Activated CD4-positive, CD25-positive, alpha-beta regulatory T cell treated with anti-CD3 and anti-CD28 coated beads, Interleukin-2, amount 50 U/mL, for 72 hours (primary cell): ENCODE data around the gene ADAT1.
"Not testable (repeated sequence)": the region's sequence is repeated elsewhere in the genome, so short reads cannot be mapped to it uniquely, and the experiment has no call there.

Experiments used
- DNase-seq: peaks from one replicate; pipeline ENCODE4 v3.0.0; 2021

ADAT1 gene

DNA sequence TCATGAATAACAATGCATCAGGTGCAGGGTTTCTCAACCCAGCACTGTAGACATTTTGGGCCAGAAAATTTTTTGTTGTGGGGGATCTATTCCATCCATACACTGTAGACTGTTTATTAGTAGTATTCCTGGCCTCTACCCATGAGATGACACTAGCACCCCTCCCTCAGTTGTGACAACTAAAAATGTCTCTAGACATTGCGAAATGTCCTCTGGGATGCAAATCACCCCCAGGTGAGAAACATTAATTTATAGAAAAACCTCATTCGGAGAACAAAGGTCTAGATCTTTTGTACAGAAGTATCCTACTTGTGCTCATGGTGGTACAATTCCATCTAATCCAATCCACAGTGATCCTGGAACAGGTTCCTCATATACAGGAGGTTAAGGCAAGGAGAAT is 4.3 kb downstream of the ADAT1 start:
- no peak for DNase-seq

DNA sequence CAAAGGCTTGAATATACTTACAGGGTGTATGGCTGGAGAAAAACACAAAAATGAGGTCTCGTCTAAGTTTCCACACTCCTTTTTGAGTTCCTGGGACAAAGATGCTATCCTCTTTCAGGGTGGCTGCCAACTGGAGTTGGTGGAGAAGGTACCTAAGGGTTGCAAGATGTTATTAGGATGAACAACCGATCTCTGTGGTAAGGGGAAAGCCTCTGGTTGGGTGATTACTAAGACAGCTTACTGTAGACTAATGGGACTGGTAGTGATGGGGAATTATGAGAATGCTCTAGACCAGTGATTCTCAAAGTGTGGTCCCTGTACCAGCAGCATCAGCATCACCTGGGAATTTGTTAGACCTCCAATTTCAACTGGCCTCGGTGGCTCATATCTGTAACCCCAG is 6.0 kb downstream of the ADAT1 start:
- DNase-seq: no peak

DNA sequence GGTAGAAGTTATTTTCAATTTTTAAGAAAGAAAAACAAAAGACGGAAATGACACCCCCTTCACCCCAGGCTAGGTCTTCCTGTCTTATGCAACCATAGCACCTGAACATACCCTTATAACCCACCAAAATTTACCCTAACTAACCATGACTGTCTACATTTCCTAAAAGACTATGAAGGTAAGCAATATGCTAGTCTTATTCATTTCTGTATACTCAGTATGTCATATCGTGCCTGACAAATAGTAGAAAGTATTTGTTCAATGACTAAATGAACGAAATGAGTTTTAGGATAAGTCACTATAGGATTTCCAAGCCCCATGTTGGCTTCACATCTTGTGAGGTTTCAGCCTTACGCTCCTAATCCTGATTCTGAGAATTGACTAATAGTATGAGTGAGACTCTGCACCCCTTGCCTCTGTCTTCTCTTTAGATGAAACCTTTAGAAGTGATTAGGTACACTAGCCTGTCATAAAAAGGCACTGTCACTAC is 6.5 kb downstream of the ADAT1 start:
- no peak for DNase-seq

DNA sequence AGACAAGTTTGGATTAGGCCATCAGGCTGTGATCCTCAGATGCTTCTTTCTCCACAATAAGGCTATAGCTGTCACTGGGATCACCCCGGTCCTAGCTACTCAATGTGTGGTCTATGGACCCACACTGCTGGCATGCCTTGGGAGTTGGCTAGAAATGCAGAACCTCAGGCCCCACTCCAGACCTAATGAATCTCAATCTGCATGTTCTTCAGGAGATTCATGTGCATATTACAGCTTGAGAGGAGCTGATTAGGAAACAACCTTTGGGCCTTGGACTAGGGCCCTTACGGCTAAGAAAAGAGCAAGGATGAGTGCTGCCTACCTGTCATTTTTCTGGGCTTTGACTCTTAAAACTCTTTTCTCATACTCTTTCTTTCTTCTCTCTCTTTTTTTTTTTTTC is 7.5 kb downstream of the ADAT1 start:
- no peak for DNase-seq

DNA sequence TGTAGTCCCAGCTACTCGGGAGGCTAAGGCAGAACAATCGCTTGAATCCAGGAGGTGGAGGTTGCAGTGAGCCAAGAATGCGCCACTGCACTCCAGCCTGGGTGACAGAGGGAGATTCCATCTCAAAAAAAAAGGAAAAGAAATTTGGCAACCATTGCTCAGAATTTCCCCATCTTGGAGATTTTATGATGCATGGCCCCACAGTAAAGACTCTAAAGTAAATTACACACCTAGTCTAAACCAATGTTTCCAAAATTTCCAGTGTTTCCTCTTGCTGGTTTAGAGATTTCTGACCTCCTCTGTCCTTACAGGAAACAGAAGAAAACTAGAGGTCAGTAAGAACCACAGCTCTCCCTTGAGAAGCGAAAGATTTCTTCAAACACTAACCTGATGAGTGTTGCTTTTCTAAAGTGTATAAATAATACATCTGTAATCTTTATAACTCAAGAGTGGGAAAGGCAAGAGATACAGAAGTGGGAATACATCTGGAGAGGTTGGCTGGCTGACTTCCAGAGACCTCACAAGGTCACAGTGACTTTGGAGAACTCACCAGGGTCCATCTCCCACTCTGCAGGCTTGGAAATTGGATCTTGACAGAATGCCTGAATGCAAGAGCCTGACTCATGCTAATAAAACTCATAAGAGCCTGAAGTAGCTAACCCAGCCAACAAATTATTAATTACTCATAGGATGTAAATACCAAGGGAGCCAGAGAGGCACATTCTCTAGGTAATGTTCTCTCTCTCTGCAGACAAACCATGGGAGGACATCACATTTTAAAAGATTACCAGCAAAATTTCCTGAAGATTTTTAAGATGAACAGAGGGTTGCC is 8.8 kb downstream of the ADAT1 start:
- no peak for DNase-seq

DNA sequence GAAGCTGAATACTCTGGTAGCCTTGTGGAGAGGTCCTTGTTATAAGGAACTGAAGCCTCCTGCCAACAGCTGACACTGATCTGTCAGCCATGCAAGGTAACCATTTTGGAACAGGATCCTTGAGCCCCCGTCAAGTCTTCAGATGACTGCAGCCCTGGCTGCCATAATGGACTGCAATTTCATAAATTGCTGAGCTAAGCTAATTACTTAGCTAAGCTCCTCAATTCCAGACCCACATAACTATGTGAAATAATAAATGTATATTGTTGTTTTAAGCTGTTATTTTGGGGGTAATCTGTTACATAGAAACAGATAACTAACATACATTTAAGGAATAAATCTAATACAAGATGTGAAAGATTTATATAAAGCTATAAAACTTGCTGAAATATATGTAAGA is 16.6 kb downstream of the ADAT1 start:
- no peak for DNase-seq

DNA sequence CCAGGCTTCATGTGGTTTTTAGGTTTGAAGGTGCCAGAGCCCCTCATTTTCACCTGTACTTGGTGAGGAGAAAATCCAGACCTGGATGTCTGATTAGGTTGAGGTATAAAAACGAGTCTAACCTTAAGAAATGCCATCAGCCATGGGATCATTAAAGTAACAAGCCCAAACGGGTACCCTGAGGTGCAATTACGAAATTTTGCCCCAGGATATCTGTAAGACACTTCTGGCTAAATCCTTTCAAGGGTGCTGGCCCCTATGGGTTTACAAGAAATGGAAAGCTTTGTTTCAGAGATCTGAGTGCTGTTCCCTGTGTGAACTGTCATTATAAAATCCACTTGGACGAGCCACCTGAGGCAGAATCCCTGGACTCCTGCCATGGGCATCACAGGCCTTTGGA is 19.8 kb downstream of the ADAT1 start:
- no peak for DNase-seq

DNA sequence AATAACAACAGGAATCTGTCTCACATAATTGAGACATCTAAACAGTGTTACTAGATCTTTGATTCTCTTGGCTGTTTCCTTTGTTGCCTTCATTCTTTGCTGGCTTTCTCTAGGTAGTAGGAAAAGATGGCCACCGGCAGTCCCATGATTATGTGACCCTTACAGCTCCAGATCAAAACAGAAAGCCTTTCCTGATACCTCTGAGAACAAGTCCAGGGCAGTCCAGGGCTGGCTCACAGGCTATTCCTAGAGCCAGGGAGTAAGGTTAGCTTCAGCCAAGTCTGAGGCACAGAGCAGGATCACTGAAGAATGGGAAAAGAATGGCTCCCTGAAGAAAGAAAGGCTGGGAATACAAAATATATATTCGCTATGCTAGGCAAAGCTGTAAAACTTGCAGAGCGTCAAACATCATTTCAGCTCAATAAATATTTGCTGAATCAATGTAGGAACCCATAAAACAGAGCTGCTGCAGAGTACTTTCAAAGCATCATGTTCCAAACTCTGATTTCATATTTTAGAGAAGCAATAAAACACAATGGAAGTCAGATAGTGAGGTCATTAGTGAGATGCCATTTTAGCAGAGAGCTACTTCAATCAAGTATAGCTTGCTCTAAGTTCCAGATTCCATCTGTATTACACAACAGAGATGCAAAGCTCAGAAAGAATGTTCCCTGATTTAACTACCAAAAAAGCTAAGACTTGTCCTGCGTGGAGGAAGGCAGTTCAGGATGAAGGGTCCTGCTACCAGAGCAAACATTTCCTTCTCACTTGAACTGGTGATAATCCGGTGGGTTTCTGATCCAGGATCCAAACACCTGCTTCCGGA is 23.4 kb downstream of the ADAT1 start:
- DNase-seq: no peak

DNA sequence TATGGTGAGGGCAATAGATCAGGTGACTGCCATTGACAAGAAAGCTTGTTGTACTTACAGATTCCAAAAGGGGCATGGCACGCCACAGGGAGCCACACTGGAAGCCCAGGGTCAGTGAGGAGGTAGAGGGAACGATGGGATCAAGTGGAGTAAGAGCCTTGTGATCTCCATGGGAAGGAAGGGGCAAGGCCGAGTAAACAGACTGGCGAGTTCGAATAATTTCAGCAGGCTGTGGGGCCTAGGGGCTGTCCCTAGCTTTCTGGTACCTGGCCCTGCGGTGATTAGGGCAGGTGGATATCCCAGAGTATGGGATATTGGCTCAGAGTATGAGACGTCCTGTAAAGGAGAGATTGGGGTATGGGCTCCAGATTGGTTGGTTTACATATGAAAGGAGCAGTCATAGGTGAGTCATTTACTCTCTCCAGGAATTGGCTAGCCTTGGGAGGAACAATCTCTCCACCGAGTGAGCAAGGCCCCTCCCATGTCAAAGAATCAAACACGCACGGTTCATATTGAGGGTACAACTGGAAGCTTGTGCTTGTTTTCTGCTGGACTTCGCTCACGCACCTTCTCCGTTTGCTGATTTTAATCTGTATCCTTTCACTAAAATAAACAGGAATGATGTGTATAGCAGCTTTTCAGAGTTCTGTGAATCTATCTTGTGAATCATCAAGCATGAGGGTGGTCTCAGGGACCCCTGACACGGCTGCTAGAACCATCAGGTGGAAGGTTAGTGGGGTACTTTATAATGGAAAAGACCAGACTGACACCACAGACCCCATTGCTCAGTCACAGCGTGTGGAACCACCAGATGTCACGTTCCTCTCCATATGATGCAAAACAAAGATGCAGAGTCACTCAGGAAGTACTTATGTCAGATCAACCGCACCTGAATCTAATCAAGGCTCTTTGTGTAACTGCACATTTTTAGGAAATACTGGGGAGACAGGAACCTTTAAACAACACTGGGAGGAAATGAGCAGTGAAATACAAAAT is 29.0 kb downstream of the ADAT1 start:
- no peak for DNase-seq

DNA sequence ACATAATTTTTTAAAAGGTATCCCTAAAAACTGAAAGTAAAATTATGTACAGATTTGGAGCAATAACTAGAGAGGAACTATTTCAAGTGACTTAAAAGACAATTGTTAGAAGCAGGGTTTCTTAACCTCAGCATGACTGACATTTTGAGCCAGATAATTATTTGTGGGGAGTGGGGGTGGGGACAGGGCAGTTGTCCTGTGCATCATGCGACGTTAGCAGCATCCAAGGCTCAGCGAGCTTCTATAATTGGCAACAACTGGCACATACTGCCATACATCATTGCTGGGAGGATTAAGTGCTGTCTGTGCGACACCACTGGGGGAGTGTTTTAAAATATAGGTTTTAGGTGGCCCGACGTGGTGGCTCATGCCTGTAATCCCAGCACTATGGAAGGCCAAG is 29.8 kb downstream of the ADAT1 start:
- DNase-seq: no peak

DNA sequence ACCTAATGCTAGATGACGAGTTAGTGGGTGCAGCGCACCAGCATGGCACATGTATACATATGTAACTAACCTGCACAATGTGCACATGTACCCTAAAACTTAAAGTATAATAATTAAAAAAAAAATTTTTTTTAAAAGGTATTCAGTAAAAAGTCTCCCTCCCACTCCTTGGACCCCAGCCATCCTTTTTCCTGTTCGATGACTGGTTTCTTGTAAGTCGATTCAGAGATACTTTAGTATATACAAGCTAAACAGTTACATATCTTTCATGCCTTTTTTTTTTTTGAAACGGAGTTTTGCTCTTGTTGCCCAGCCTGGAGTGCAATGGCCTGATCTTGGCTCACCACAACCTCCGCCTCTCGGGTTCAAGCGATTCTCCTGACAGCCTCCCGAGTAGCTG is 31.2 kb downstream of the ADAT1 start:
- DNase-seq: not testable (repeated sequence)

DNA sequence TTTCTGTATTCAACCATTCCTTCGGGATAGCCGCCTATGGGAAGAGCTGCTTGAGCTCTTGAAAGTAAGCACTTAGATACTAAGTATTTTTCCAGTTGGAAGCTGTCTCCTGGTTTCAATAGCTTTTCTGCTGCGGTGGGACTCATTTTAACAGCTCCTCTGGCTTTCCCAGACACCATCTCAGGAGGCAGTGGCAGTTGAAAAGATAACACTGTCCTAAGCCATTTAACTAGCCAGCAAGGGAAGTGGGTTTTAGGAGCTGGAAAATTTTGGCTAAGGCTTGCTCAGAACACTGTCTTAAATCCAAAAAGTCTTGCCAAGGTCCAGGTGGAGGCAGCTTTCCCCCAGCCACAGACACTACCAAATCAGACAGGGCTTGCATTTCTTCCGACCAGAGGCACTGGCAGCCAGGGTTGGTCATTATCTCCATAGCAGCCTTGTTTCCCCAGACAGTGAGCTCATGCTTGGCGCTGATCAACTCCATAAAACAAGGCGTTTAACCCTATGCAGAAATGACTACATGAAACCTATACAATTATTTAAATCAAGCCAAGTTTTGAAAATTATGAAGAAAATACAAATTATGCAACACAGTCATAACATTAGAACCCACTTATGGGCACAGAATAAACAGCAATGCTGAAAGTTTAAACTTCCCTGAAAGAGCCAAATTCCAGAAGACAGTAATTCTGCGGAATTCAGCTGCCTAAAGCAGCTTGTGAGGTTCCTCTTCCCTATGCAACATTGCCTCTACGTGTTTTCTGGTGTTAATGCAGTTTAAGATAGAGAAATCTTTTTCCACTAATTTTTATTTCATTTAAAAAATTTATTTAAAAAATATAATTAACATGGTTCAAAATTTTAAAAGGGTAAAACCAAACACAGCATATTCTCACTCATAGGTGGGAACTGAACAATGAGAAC is 31.9 kb downstream of the ADAT1 start:
- DNase-seq: no peak

DNA sequence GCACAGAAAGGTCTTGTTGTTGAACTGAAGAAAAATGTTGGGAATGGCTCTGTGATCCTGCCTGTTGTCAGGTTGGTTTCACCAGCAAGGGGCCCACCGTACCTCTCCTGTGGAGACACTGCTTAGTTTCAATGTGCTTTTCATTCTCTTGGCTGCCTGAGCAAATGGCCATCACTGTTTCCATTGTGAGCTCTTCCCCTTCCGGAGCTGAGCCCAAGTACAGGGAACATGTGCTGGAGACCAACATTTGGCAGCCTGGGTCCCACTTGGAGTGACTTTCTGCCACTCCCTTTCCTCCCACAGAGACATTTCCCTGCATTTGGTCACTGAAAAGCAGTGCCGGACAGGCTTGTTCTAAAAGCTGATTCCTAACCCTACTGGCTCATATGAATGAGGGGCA is 33.8 kb downstream of the ADAT1 start:
- no peak for DNase-seq

DNA sequence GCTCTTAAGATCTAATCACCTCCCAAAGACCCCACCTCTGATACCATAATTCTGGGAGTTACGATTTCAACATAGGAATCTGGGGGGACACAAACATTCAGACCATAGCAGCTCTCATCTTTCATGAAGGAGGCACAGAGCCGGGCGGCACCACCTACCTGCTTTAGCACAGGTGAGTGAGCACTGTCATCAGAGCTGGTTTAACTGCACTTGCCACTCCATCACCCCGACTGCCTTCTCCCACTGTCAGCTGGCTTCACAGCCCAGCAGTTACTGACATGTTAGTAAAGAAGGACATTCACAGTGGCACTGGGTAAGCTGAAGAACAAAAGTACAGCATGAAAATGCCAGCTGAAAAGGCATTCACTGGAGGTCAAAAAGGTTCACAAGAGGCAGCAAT is 34.4 kb downstream of the ADAT1 start:
- DNase-seq: no peak

DNA sequence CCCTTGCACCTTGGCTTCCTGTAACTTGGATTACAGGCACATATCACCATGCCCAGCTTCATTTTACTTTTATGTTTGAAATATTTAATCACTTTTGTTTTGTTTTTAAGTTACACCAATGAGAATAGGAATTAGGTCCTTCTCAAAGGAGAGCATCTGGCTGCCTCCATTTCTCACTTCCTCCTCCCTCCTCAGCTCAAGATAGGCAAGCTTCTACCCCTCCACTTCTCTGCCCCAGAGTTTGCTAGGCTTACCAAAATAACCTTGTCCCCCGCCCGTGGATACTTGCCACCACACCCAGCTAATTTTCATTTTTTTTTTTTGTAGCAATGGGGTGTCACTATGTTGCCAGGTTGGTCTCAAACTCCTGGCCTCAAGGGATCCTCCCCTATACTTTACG is 39.0 kb downstream of the ADAT1 start:
- no peak for DNase-seq

DNA sequence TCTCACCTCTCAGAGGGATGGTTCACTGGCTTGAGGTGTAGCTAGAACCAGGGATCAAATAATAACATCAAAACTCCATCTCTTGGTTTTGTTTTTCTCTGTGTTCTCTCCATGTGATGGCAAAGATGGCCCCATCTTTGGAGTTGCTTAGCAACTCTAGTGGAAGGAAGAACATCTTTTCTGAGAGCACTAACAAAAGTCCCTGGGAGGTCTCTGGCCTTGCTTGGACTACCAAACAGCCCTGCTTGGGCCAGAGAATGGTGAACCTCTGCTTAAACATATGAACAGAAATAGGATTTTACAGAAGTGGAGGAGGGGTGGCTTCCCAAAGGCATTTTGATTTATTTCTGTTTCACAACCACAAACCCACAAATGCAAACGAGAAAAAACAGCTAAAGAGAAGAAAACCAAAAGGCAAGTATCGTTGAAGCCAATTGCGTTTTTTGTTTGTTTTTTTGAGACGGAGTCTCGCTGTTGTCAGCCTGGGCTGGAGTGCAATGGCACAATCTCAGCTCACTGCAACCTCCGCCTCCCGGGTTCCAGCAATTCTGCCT is 43.7 kb downstream of the ADAT1 start:
- no peak for DNase-seq

DNA sequence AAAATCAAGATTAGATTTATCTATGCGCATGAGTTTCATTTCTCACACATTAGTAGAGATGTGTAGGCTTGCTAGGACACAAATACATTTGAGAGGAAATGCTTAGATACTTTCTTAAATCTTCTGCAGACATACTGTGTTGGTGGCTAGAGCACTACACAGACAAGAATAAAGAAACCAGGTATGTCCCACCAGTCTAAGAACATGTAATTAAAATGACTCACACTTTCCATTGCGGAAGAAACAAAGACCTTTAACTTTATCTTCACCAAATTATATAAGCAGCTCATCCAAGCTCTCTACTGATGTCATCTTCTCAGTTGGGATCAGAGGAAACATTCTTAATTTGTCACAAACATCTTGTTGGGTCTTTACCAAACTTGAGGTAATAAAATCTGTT is 44.4 kb downstream of the ADAT1 start:
- DNase-seq: no peak

DNA sequence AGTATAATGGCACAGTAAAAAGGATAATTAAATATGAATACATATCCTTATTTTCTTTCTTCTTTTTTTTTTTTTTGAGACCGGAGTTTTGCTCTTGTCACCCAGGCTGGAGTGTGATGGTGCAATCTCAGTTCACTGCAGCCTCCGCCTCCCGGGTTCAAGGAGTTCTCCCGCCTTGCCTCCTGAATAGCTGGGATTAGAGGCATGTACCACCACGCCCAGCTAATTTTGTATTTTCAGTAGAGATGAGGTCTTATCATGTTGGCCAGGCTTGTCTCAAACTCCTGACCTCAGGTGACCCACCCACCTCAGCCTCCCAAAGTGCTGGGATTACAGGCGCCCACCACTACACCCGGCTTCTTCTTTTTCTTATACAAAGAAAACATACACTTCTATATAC is 44.9 kb downstream of the ADAT1 start:
- DNase-seq: no peak

DNA sequence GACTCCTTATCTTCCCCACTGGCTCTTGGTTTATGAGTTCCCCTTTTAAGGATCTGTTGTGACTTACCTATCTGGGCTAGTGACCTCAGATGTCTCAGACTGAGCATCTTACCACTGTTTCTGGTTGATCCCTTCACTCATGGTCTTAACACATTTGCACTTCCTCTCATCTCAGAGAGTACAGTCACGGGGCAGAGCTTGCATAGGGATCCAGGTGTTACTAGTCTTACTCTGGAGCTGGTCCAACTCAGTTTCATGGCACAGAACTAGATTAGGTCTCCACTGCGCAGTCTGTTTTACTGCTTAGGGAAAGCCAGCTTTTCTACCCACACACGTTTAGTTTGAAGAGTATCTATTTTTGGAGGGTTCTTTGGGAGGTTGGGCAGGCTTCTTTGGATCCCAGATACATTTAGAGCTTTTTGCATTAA is 46.7 kb downstream of the ADAT1 start:
- DNase-seq: no peak

DNA sequence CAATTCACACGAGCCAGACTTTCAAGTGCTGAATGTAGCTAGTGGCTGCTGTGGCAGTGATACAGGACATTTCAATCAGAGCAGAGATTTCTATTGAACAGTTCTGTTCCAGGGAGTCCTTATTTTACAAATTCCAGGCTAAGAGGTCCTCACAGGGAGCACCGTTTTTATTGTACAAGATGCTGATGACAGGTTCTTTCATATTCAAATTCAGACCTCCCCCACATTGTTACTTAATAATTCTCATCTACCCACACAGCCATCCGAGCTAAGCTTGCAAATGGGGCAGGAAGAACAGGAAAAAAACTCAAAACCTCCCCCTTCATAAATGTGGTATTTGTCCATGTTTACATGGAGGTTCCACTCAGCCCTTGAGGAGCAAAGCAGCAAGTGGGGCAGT is 47.1 kb downstream of the ADAT1 start:
- no peak for DNase-seq

DNA sequence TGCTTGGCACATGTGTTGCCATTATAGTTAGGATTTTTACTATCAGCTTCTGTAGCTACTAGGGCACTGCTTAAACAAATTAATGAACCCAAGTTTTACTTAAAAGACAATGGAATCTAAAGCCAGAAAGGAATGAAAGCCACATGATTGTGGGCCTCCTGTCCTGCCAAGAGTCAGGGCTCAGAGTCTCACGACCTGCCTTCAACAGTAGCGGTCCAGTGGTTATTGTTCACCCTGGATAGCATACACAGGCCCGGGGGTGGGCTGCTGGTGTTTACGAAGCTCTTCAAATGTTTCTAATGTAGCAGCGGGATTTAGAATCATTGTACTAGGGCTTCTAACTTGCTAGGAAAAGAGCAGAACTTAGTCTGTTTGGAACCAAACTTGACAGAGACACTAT is 49.1 kb downstream of the ADAT1 start:
- DNase-seq: no peak
